Measurements from ENCODE around the gene DNM1.

The DNM1 gene

GRCh38 chr9:128203024-128203706 is at the start of gene DNM1:
Gene DNM1, plus strand, starts transcription at chr9:128203379. Its CDS starts 92 bp downstream, at chr9:128203471.
- peak; percentile 88 for DNase-seq

DNA sequence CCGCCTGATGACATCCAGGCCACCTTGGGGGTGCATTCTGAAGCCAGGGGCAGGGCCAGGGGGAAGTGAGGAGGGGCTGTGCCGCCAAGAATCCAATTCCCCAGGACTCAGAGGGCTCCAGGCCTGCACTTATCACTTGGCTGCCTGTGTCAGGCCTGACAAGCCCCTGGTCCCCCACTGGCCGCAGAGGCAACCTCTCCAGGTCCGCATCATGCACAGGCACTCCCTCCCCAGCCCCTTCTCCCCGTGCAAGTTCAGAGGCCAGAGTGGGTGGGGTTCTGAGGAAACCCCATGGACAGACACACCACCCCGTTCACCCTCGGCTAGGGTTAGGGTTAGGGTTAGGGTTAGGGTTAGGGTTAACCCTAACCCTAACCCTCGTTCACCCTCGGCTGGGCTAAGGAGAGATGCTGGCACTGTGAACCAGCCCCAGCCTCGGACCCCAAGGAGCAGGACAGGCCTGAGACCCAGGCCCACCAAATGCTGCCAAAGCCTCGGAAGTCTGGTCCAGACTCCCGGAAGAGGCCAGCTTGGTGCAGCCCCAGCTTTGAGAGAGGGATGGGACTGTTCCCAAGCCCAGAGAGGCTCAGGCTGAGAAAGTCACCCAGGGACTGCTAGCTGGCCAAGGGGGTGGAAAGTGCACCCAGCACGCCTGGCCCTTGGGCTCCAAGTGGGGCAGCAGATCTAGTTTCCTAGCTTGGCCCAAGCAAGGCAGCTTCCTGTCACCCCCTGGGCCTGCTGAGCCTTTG is 49.1 kb upstream of the DNM1 start:
- DNase-seq, result no peak

DNA sequence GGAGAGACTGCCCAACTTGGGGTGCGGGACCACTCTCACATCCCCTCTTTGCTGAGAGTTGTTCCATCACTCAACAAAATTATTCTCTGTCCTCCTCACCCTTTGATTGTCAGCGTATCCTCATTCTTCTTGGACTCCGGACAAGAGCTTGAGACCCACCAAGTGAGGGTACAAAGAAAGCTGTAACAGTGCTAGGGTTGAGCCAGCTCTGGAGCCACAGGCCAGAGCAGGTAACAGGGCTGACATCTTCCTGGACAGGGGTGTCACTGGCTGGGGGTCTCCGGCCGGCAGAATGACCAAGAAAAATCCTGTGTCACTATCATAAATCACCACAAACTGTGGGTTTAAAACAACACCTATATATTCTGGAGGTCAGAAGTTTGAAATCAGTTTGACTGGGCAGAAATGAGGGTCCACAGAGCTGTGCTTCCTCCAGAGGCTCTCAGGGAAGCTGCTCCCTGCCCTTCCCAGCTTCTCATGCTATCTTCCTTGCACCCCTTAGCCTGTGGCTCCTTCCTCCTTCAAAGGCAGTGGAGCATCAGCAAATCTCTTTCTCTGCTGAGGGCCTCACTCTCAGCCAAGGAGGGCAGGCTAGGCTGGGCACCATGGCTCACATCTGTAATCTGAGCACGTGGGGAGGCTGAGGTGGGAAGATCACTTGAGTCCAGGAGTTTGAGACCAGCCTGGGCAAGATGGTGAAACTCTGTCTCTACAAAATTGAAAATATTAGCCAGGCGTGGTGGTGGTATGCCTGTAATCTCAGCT is 47.3 kb upstream of the DNM1 start:
- no peak for DNase-seq

GRCh38 chr9:128159522-128159783 is 43.7 kb upstream of the DNM1 start:
- peak; percentile 52 for DNase-seq

- DNase-seq, result peak; percentile 97
Observed at GRCh38 chr9:128159784-128160602, 43.2 kb upstream of the DNM1 start, which contains the start of gene BBLN. Gene BBLN, plus strand, starts transcription at chr9:128160265. Its CDS starts 143 bp downstream, at chr9:128160408.

GRCh38 chr9:128160603-128160987 is 42.6 kb upstream of the DNM1 start:
- peak; percentile 74 for DNase-seq

- DNase-seq, result no peak
Observed at GRCh38 chr9:128161215-128161902, 41.8 kb upstream of the DNM1 start.

- DNase-seq, result no peak
Observed at GRCh38 chr9:128162215-128163026, 40.8 kb upstream of the DNM1 start.

DNA sequence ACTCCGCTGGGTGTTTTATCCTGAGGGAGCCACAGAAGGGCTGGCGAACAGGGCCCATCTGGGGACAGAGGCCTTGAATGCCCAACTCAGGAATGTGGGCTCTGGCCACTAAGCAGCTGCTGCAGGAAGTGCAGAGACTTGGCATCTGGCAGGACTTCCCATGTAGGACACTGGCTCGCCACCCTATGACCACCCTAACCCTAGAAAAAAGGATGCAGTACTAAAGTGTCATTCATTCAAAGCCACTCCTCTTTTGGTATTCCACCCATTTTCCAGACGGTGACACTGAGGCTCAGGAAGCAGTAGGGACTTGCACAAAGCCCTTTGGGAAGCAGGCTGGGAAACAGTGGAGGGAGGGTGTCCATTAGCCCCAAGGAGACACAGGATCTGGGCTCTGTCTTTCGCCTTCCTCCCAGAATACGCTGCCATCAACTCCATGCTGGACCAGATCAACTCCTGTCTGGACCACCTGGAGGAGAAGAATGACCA is 40.1 kb upstream of the DNM1 start:
- no peak for DNase-seq

DNA sequence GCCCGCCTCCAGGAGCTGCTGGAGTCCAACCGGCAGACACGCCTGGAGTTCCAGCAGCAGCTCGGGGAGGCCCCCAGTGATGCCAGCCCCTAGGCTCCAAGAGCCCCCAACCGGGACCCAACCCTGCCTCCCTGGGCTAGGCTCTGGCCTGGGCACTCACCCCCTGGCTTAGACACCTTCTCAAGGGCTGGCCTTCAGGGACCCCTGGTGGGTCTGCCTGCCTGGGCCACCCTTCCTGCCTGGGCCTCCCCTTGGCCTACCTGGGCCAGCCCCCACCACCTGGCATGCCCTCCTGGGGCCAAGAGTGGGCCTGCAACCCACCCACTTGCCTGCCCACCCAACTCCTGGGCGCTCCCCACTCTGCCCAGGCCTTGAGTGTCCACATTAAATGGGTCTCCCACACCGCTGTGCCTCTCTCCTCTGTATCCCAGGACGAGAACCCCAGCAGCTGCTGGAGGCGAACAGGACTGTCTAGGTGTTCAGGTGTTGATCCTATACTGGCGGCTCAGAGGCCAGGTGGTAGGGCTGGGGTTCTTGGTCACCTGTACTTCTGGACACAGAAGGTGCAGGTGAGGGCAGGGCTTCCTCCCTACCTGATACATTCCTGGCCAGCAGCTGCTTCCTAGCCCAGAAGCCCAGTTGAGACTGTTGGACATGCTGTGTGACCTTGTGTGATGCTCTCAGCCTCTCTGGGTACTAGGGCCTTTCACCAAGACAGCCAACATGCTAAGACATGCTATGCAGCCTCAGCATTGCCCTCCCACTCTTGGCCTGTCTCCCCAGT is 39.5 kb upstream of the DNM1 start:
- DNase-seq, result no peak

- no peak for DNase-seq
Observed at GRCh38 chr9:128164307-128164885, 38.8 kb upstream of the DNM1 start.

DNA sequence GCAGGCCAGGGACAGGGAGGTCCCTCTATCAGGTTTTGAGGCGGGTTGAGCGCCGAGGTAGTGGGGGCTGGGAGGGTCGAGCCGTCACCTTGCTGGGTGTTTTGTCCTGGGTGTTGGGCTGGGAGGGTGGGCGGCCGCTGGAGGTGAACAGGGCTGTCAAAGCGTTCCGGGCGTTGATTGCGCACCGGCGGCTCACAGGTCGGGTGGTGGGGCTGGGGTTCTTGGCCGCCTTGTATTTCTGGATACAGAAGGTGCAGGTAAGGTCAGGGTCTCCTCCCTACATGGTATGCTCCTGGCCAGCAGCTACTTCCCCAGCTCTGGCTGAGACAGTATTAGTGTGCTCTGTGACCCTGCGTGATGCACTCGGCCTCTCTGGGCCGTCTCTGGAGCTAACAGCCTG is 37.0 kb upstream of the DNM1 start:
- DNase-seq, result no peak

DNA sequence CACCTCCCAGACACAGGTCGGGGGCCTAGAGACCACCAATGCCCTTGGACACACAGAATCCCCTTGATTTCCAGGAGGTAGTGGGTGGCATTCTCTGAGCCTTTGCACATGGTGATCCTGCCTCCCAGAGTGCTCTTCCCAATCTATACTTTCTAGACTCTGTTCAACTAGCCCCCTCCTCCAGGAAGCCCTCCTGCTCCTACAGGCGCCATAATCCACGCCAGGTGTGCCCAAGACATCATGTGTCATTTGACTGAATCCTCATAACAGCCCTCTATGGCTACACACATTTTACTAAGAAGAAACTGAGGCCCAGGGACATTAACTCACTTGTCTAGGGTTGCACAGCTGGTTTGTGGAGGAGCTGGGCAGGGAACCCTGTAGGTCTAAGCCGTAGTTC is 36.0 kb upstream of the DNM1 start:
- no peak for DNase-seq

DNA sequence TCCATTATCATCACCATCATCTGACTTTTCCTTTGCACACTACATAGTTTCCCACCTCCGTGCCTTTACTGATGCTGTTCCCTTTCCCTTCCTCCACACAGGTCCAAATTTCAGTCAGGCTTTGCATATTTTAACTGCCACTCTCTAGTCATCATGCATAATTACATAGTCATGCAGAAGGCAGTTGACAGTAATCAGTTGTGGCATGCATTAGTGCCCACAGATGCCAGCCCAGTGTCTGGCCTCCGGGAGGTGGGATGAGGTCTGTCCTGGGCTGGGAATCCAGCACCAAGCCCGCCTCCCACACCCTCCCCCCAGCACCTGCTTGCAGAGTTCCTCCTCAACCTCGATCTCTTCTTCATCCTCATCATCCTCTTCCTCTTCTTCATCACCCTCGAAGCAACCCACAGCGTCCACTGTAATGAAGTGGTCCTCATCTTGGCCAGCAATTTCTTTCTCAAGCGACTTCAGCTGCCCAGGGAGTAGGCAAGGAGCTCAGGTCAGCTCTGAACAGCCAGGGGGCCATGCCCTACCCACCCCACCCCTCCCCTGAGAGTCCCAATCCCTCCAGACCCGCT is 34.4 kb upstream of the DNM1 start:
- no peak for DNase-seq

GRCh38 chr9:128169492-128169891 is 33.7 kb upstream of the DNM1 start:
- no peak for DNase-seq

- DNase-seq, result no peak
Observed at GRCh38 chr9:128169925-128170324, 33.3 kb upstream of the DNM1 start.

DNA sequence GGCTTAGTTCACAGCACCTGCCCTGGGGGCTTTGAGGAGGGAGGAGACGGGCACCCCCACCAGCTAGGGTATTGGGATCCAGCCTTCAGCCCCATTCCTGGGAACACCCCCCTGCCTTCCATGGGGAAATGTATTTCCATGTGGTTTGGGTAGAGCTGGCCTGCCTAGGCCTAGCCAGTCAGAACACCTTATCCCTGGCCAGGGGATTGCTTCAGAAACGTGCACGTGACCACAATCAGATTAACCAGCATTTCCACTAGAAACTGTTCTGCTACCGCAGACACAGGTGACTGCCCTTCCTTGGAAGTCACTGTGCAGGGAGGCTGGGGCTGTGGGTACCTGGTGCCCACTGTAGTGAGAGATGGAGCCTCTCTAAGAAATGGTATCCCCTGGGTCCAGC is 29.1 kb upstream of the DNM1 start:
- DNase-seq, result no peak

DNA sequence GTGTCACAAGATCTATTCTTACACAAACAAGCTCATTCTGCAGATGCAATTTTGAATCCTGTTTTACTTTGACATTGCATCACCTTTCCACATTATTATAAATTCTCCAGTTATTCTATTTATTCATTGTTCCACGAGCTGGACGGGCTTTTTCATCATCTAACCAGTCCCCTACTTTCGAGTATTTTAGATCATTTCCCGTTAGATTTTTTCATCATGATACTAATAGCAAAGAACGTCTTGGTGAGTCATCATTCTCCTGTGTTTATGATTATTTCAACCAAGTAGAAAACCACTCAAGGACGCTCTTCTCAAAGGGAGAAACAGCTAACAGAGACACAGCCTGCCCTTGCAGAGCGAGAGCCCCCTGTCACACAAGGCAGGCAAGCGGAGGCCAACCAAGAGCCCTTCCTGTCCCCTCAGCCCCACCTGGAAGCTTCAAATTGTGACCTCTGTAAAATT is 28.0 kb upstream of the DNM1 start:
- no peak for DNase-seq

- no peak for DNase-seq
Observed at GRCh38 chr9:128175726-128176125, 27.5 kb upstream of the DNM1 start.

Measured in RPMI8226 (cell line).